Heart left ventricle (tissue), 13 donors: Measurements from ENCODE around the gene PTGS1.

Experiments used
- CTCF ChIP-seq, 12 donors: fragments of 200-600 bp; sonication (generic) in 4 of 12; IDR thresholded peaks; one replicate each; pipeline versions ENCODE4 v1.5.0 to v1.8.0; 2018 to 2022; ENCODE audit warnings: antibody characterized with exemption in 12 of 12, mild to moderate bottlenecking in 5 of 12
- POLR2A ChIP-seq, 2 donors: fragments of 450-650 bp; IDR thresholded peaks; one replicate each; pipeline ENCODE4 v1.6.1; 2017; ENCODE audit warnings: antibody characterized with exemption in 2 of 2, mild to moderate bottlenecking in 2 of 2, moderate library complexity in 2 of 2
- donor health status: ischemic (EF 13 %, LVEDD 7.1; RV severe dilation, severe dysfunction).
- donor health status: DM: no; HTN: yes; CAD: no.
- donor health status: DM: no; HTN: no; CAD: no.
- donor health status: ischemic (EF 25% LVEDD 6.9; RV normal size, moderate dysfunction).
- donor health status: ischemic (EF 25% LVEDD 5.7; RV mildly dilated, moderate dysfunction).
- donor health status: ischemic (EF 35%, LVEDD 5.7; RV mildly dilated, moderate dysfunction).
- donor health status: nonischemic (EF 11% LVEDD 7.7; RV severe dilation, severe dysfunction).
- donor health status: DM: yes; HTN: yes; CAD: no.
- donor health status: PGD.
- donor health status: ischemic (EF 29% LVEDD 5.4; RV normal size, mild dysfunction).
- donor health status: nonischemic (EF 23%, LVEDD 6.1; RV moderate dilation, normal function).

DNA sequence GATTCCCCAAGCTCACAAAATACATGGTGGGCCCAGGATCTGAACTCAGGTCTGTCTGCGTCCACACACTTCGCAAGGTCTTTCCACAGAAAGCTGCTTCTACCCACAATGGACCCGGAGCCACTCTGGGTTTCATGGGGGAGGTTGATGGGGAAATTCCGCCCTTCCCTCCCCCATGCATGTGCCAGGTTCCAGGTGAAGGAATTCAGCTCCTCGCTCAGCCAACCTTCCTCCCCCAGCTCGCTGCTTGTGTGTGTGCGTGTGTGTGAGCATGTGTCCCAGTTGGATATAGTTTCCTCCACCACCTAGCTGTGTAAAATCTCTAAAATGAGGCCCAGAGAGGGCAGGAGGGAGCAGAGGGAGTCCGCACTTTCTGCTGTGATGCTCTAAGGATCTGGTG is 1.0 kb downstream of the PTGS1 start:
- TF ChIP-seq CTCF (IDR thresholded peaks at IDR 0.05), result no peak
- TF ChIP-seq POLR2A (IDR thresholded peaks at IDR 0.05), result no peak
